ENCODE results near the gene GAPVD1.

The GAPVD1 gene

GRCh38 chr9:125355601-125356000 lies 94.0 kb downstream of the GAPVD1 start:
- Mint-ChIP-seq H3K27me3 (ENCODE audit: low read depth) (no peaks in the 10 kb centered on the region), H3K4me1 (ENCODE audit: low read depth) (no peaks in the 10 kb centered on the region), H3K4me3 (no peak overlapping the region), H3K36me3 (ENCODE audit: low read depth) (peaks cover 37% of the 10 kb centered on the region), H3K27ac (no peak overlapping the region), H3K9me3 (peaks cover 7% of the 10 kb centered on the region)

GRCh38 chr9:125356032-125356431 lies 94.4 kb downstream of the GAPVD1 start:
- H3K9me3 Mint-ChIP-seq = peaks cover 4% of the 10 kb centered on the region
- H3K27ac Mint-ChIP-seq = no peak overlapping the region
- peaks cover 33% of the 10 kb centered on the region for H3K36me3 Mint-ChIP-seq (ENCODE audit: low read depth)

GRCh38 chr9:125359011-125359410 lies 97.4 kb downstream of the GAPVD1 start:
- Mint-ChIP-seq H3K9me3 (no peaks in the 10 kb centered on the region), H3K4me3 (no peak overlapping the region), H3K4me1 (ENCODE audit: low read depth) (peaks cover 3% of the 10 kb centered on the region), H3K27me3 (ENCODE audit: low read depth) (no peaks in the 10 kb centered on the region), H3K27ac (no peak overlapping the region), H3K36me3 (ENCODE audit: low read depth) (peaks cover 28% of the 10 kb centered on the region)

More at GRCh38 chr9:125356032-125356431, 94.4 kb downstream of the GAPVD1 start:
- Mint-ChIP-seq H3K27me3 (ENCODE audit: low read depth) (no peaks in the 10 kb centered on the region), H3K4me1 (ENCODE audit: low read depth) (no peaks in the 10 kb centered on the region), H3K4me3 (no peak overlapping the region)

- peaks cover 3% of the 10 kb centered on the region for H3K4me1 Mint-ChIP-seq (ENCODE audit: low read depth)
- H3K27ac Mint-ChIP-seq = no peak overlapping the region
- no peaks in the 10 kb centered on the region for H3K9me3 Mint-ChIP-seq
- peaks cover 36% of the 10 kb centered on the region for H3K36me3 Mint-ChIP-seq (ENCODE audit: low read depth)
- no peaks in the 10 kb centered on the region for H3K27me3 Mint-ChIP-seq (ENCODE audit: low read depth)
- no peak overlapping the region for H3K4me3 Mint-ChIP-seq
Observed at GRCh38 chr9:125360601-125361000, 99.0 kb downstream of the GAPVD1 start.

GRCh38 chr9:125361837-125362531 lies 100.4 kb downstream of the GAPVD1 start:
- no peak overlapping the region for H3K27ac Mint-ChIP-seq
- no peak overlapping the region for H3K4me3 Mint-ChIP-seq
- peaks cover 29% of the 10 kb centered on the region for H3K36me3 Mint-ChIP-seq (ENCODE audit: low read depth)
- peaks cover 3% of the 10 kb centered on the region for H3K4me1 Mint-ChIP-seq (ENCODE audit: low read depth)
- H3K27me3 Mint-ChIP-seq (ENCODE audit: low read depth) = no peaks in the 10 kb centered on the region
- no peaks in the 10 kb centered on the region for H3K9me3 Mint-ChIP-seq

GRCh38 chr9:125366676-125367075 lies 105.0 kb downstream of the GAPVD1 start:
- H3K27me3 Mint-ChIP-seq (ENCODE audit: low read depth) = no peaks in the 10 kb centered on the region
- peaks cover 3% of the 10 kb centered on the region for H3K4me1 Mint-ChIP-seq (ENCODE audit: low read depth)
- H3K4me3 Mint-ChIP-seq = no peak overlapping the region
- H3K36me3 Mint-ChIP-seq (ENCODE audit: low read depth) = peaks cover 19% of the 10 kb centered on the region
- H3K27ac Mint-ChIP-seq = no peak overlapping the region
- H3K9me3 Mint-ChIP-seq = no peaks in the 10 kb centered on the region

- H3K36me3 Mint-ChIP-seq (ENCODE audit: low read depth) = no peaks in the 10 kb centered on the region
- peaks cover 2% of the 10 kb centered on the region for H3K4me1 Mint-ChIP-seq (ENCODE audit: low read depth)
- H3K4me3 Mint-ChIP-seq = no peak overlapping the region
- H3K9me3 Mint-ChIP-seq = no peaks in the 10 kb centered on the region
- no peaks in the 10 kb centered on the region for H3K27me3 Mint-ChIP-seq (ENCODE audit: low read depth)
- H3K27ac Mint-ChIP-seq = no peak overlapping the region
Observed at GRCh38 chr9:125370786-125371185, 109.2 kb downstream of the GAPVD1 start.

- Mint-ChIP-seq H3K27ac (no peak overlapping the region), H3K9me3 (no peaks in the 10 kb centered on the region), H3K27me3 (ENCODE audit: low read depth) (no peaks in the 10 kb centered on the region), H3K4me3 (no peak overlapping the region), H3K4me1 (ENCODE audit: low read depth) (peaks cover 2% of the 10 kb centered on the region), H3K36me3 (ENCODE audit: low read depth) (no peaks in the 10 kb centered on the region)
Observed at GRCh38 chr9:125372441-125373226, 111.0 kb downstream of the GAPVD1 start.

- Mint-ChIP-seq H3K9me3 (no peaks in the 10 kb centered on the region), H3K4me1 (ENCODE audit: low read depth) (peaks cover 2% of the 10 kb centered on the region), H3K4me3 (peak overlapping the region; percentile 57), H3K27me3 (ENCODE audit: low read depth) (no peaks in the 10 kb centered on the region), H3K27ac (no peak overlapping the region), H3K36me3 (ENCODE audit: low read depth) (no peaks in the 10 kb centered on the region)
Observed at GRCh38 chr9:125374443-125375309, 113.0 kb downstream of the GAPVD1 start.

- H3K9me3 Mint-ChIP-seq = no peaks in the 10 kb centered on the region
- H3K4me3 Mint-ChIP-seq = no peak overlapping the region
- no peak overlapping the region for H3K27ac Mint-ChIP-seq
- H3K4me1 Mint-ChIP-seq (ENCODE audit: low read depth) = peaks cover 2% of the 10 kb centered on the region
- no peaks in the 10 kb centered on the region for H3K36me3 Mint-ChIP-seq (ENCODE audit: low read depth)
- H3K27me3 Mint-ChIP-seq (ENCODE audit: low read depth) = no peaks in the 10 kb centered on the region
Observed at GRCh38 chr9:125375820-125376219, 114.2 kb downstream of the GAPVD1 start.

- Mint-ChIP-seq H3K4me3 (no peak overlapping the region), H3K27ac (no peak overlapping the region), H3K4me1 (ENCODE audit: low read depth) (peaks cover 2% of the 10 kb centered on the region), H3K9me3 (no peaks in the 10 kb centered on the region), H3K36me3 (ENCODE audit: low read depth) (no peaks in the 10 kb centered on the region), H3K27me3 (ENCODE audit: low read depth) (no peaks in the 10 kb centered on the region)
Observed at GRCh38 chr9:125376261-125377226, 114.9 kb downstream of the GAPVD1 start.

- Mint-ChIP-seq H3K27ac (no peak overlapping the region), H3K27me3 (ENCODE audit: low read depth) (no peaks in the 10 kb centered on the region), H3K36me3 (ENCODE audit: low read depth) (no peaks in the 10 kb centered on the region), H3K9me3 (no peaks in the 10 kb centered on the region), H3K4me3 (no peak overlapping the region), H3K4me1 (ENCODE audit: low read depth) (peaks cover 2% of the 10 kb centered on the region)
Observed at GRCh38 chr9:125377584-125378250, 116.1 kb downstream of the GAPVD1 start.

GRCh38 chr9:125378778-125379177 lies 117.2 kb downstream of the GAPVD1 start:
- Mint-ChIP-seq H3K4me1 (ENCODE audit: low read depth) (peaks cover 2% of the 10 kb centered on the region), H3K27me3 (ENCODE audit: low read depth) (no peaks in the 10 kb centered on the region), H3K9me3 (no peaks in the 10 kb centered on the region), H3K4me3 (no peak overlapping the region), H3K36me3 (ENCODE audit: low read depth) (no peaks in the 10 kb centered on the region), H3K27ac (no peak overlapping the region)
